Measurements from ENCODE around the gene RNASEH1. TPM values are rescaled to one million over a fixed set of nuclear protein-coding genes. Genes with fewer than 3 reads are reported as not detected.

RNASEH1 gene
- total and polyA plus RNA-seq, 2 experiments from 2014 or later, result 33.2 to 40.7 TPM

DNA sequence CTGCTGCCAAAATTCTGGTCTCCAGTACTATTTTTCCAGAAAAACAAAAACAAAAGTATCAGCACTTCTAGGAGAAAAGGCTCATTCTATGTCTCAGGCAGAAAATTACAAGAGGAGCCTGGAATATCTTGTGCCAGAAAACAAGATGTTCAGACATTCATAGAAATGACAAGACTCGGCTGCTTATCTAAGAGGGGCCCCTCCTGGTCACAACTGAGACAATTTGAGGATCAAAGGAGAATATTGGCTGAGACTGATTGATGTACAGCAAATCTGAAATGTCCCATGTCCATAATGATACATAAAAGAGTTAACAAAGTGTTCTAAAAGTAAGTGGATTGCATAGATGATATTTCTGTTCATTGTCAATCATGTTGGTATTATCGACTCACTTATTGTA is 14.5 kb upstream of the RNASEH1 start:
- Histone ChIP-seq H3K4me3 (no peak overlapping the region), H3F3A (replicated peaks; ENCODE audit: low read depth) (peaks cover 5% of the 10 kb centered on the region), H2AFZ (no peak overlapping the region), H3K4me2 (no peak overlapping the region), H3K4me1 (ENCODE audit: insufficient read depth) (peaks cover 13% of the 10 kb centered on the region), H3K27me3 (ENCODE audit: insufficient read depth) (no peaks in the 10 kb centered on the region), H3K36me3 (ENCODE audit: insufficient read depth) (peaks cover 14% of the 10 kb centered on the region), H3K9me2 (ENCODE audit: insufficient read depth) (no peaks in the 10 kb centered on the region), H3K27ac (ENCODE audit: low read depth) (no peak overlapping the region), H4K20me1 (replicated peaks; ENCODE audit: insufficient read depth) (peaks cover 16% of the 10 kb centered on the region), H3K79me2 (replicated peaks; ENCODE audit: insufficient read depth) (peaks cover 25% of the 10 kb centered on the region)
- ATAC-seq (no peak), DNase-seq (ENCODE audit: low spot score) (no peak)
- H3K27me3 Mint-ChIP-seq (ENCODE audit: insufficient read depth, low read depth, poor library complexity), result peaks cover 10% of the 10 kb centered on the region
- H3K36me3 Mint-ChIP-seq (ENCODE audit: low read depth), result peaks cover 23% of the 10 kb centered on the region
- no peak overlapping the region for H3K27ac Mint-ChIP-seq
- TF ChIP-seq ZNF114 (CRISPR knock-in tag; IDR thresholded peaks at IDR 0.05), result no peak
- TF ChIP-seq, protein P1, sequence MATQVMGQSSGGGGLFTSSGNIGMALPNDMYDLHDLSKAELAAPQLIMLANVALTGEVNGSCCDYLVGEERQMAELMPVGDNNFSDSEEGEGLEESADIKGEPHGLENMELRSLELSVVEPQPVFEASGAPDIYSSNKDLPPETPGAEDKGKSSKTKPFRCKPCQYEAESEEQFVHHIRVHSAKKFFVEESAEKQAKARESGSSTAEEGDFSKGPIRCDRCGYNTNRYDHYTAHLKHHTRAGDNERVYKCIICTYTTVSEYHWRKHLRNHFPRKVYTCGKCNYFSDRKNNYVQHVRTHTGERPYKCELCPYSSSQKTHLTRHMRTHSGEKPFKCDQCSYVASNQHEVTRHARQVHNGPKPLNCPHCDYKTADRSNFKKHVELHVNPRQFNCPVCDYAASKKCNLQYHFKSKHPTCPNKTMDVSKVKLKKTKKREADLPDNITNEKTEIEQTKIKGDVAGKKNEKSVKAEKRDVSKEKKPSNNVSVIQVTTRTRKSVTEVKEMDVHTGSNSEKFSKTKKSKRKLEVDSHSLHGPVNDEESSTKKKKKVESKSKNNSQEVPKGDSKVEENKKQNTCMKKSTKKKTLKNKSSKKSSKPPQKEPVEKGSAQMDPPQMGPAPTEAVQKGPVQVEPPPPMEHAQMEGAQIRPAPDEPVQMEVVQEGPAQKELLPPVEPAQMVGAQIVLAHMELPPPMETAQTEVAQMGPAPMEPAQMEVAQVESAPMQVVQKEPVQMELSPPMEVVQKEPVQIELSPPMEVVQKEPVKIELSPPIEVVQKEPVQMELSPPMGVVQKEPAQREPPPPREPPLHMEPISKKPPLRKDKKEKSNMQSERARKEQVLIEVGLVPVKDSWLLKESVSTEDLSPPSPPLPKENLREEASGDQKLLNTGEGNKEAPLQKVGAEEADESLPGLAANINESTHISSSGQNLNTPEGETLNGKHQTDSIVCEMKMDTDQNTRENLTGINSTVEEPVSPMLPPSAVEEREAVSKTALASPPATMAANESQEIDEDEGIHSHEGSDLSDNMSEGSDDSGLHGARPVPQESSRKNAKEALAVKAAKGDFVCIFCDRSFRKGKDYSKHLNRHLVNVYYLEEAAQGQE (IDR thresholded peaks at IDR 0.05; ENCODE audit: unreplicated experiment), result no peak
- H3K4me3 Mint-ChIP-seq, result no peak overlapping the region
- no peaks in the 10 kb centered on the region for H3K9me3 Mint-ChIP-seq
- peaks cover 16% of the 10 kb centered on the region for H3K4me1 Mint-ChIP-seq

DNA sequence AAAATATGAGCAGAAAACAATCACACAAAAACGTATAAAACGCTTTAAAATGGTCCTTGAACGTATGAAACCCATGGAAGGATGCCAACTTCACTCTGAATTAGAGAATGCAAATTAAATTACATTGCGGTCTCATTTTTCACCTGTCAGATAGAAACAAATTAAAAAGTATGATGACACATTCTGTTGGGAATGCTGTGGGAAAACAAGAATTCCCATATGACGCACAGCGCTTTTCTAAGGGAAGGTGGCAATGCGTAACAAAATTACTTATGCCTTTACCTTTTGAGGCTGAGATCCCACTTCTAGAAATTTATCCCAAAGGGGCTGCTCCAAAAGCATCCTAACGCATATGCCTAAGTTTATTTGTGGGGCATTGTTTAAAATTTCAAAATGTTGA is 13.2 kb upstream of the RNASEH1 start:
- no peak overlapping the region for H2AFZ ChIP-seq
- H3K4me3 ChIP-seq, result no peak overlapping the region
- peaks cover under 1% of the 10 kb centered on the region; the same call in 1 of the 2 replicates for H3K36me3 ChIP-seq (ENCODE audit: insufficient read depth)
- H3K9me2 ChIP-seq (ENCODE audit: insufficient read depth), result no peaks in the 10 kb centered on the region
- no peak overlapping the region for H3K27ac ChIP-seq (ENCODE audit: low read depth)
- no peak for DNase-seq (ENCODE audit: low spot score)
- H3K79me2 ChIP-seq (replicated peaks; ENCODE audit: insufficient read depth), result peaks cover 12% of the 10 kb centered on the region
- Mint-ChIP-seq H3K36me3 (ENCODE audit: low read depth) (peaks cover 14% of the 10 kb centered on the region), H3K9me3 (no peaks in the 10 kb centered on the region), H3K4me3 (no peak overlapping the region), H3K4me1 (peaks cover 5% of the 10 kb centered on the region), H3K27me3 (ENCODE audit: insufficient read depth, low read depth, poor library complexity) (peaks cover 12% of the 10 kb centered on the region), H3K27ac (no peak overlapping the region)
- H3K4me2 ChIP-seq, result no peak overlapping the region
- no peak for ATAC-seq
- no peaks in the 10 kb centered on the region; the same call in 1 of the 2 replicates for H3F3A ChIP-seq (replicated peaks; ENCODE audit: low read depth)
- no peaks in the 10 kb centered on the region for H3K27me3 ChIP-seq (ENCODE audit: insufficient read depth)
- peaks cover 3% of the 10 kb centered on the region; the same call in 1 of the 2 replicates for H4K20me1 ChIP-seq (replicated peaks; ENCODE audit: insufficient read depth)
- 0 out of 2 replicates have a peak, but pooled peaks cover under 1% of the 10 kb centered on the region for H3K4me1 ChIP-seq (ENCODE audit: insufficient read depth)
- TF ChIP-seq, protein P2, sequence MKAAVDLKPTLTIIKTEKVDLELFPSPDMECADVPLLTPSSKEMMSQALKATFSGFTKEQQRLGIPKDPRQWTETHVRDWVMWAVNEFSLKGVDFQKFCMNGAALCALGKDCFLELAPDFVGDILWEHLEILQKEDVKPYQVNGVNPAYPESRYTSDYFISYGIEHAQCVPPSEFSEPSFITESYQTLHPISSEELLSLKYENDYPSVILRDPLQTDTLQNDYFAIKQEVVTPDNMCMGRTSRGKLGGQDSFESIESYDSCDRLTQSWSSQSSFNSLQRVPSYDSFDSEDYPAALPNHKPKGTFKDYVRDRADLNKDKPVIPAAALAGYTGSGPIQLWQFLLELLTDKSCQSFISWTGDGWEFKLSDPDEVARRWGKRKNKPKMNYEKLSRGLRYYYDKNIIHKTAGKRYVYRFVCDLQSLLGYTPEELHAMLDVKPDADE (IDR thresholded peaks at IDR 0.05), result no peak
- TF ChIP-seq CREB1 (CRISPR knock-in tag; IDR thresholded peaks at IDR 0.05; ENCODE audit: low read depth) (no peak), JUNB (IDR thresholded peaks at IDR 0.05; ENCODE audit: unreplicated experiment) (no peak), EZH2phosphoT487 (IDR thresholded peaks at IDR 0.05; ENCODE audit: unreplicated experiment) (no peak)
- TF ChIP-seq, protein P3, sequence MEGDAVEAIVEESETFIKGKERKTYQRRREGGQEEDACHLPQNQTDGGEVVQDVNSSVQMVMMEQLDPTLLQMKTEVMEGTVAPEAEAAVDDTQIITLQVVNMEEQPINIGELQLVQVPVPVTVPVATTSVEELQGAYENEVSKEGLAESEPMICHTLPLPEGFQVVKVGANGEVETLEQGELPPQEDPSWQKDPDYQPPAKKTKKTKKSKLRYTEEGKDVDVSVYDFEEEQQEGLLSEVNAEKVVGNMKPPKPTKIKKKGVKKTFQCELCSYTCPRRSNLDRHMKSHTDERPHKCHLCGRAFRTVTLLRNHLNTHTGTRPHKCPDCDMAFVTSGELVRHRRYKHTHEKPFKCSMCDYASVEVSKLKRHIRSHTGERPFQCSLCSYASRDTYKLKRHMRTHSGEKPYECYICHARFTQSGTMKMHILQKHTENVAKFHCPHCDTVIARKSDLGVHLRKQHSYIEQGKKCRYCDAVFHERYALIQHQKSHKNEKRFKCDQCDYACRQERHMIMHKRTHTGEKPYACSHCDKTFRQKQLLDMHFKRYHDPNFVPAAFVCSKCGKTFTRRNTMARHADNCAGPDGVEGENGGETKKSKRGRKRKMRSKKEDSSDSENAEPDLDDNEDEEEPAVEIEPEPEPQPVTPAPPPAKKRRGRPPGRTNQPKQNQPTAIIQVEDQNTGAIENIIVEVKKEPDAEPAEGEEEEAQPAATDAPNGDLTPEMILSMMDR (conservative IDR thresholded peaks at IDR 0.05; ENCODE audit: low read depth in 2 of 2), result no peak
- TF ChIP-seq, protein P1 (IDR thresholded peaks at IDR 0.05; ENCODE audit: unreplicated experiment), result no peak

Measured in GM23338 (cell line).